ENCODE data around the gene PVR.

PVR gene

DNA sequence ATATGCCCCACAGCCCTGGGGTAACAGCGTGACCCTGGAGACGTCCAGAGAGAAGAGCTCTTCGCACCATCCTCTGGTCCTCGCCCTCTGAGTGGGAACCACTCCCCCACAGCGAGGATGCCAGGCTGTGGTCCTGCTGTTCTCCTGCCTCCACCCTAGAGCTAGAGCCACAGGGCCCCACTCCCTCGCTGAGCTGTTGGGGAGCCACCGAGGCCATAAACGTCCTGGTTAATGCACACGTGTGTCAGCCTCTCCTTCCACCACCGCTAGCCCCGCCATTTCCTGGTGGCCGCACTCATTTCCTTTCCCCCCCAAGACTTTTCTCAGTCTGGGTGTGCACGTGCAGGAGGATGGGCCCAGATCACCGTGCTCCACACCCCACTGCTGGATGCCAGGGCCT, 66.8 kb downstream of the PVR start:
- CTCF ChIA-PET: interaction anchor here (0.6 kb wide), 1 partner anchor 200 kb away, joined by 3 read pairs; no protein-coding TSS in a partner anchor
- no peak for DNase-seq (ENCODE audit: extremely low spot score)
- POLR2A ChIA-PET: no interaction called here
- TF ChIP-seq FOXM1 (IDR thresholded peaks at IDR 0.05; ENCODE audit: borderline replicate concordance) (no peak), LEF1 (IDR thresholded peaks at IDR 0.05; ENCODE audit: borderline replicate concordance) (no peak), ELF4 (IDR thresholded peaks at IDR 0.05) (no peak), FOXA1 (IDR thresholded peaks at IDR 0.05) (no peak), BHLHE40 (IDR thresholded peaks at IDR 0.05; ENCODE audit: borderline replicate concordance) (no peak), SP1 (IDR thresholded peaks at IDR 0.05) (no peak), NFRKB (IDR thresholded peaks at IDR 0.05) (no peak), ZNF384 (IDR thresholded peaks at IDR 0.05) (no peak)

DNA sequence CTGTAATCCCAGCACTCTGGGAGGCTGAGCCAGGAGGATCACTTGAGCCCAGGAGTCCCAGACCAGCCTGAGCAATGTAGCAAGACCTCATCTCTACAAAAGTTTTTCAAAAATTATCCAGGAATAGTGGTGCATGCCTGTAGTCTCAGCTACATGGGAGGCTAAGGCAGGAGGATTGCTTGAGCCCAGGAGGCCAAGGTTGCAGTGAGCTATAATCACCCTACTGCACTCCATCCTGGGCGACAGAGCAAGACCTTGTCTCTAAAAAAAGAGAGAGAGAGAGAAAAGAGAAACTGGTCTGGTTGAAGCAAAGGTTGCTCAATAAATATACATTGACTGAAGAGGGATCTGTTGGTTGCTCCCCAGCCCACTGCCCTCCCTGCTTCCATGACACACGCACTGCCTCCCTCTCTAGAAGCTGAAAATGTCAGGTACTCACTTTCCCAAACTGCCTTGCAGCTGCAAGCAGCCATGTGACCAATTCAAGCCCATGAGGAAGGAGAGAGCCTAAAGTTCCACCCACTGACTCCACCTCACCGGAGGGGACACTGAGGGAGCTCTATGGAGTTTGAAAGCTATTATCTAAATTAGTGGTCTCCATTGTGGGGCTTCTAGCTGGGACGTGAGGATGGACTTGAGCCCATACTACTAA, 69.3 kb downstream of the PVR start:
- no peak for TF ChIP-seq FOXM1 (IDR thresholded peaks at IDR 0.05; ENCODE audit: borderline replicate concordance)
- TF ChIP-seq ELF4 (IDR thresholded peaks at IDR 0.05): no peak
- no peak for TF ChIP-seq ZNF384 (IDR thresholded peaks at IDR 0.05)
- no peak for TF ChIP-seq BHLHE40 (IDR thresholded peaks at IDR 0.05; ENCODE audit: borderline replicate concordance)
- TF ChIP-seq ARNT (IDR thresholded peaks at IDR 0.05): no peak
- no peak for TF ChIP-seq FOXA1 (IDR thresholded peaks at IDR 0.05)
- no peak for TF ChIP-seq CTBP1 (IDR thresholded peaks at IDR 0.05; ENCODE audit: borderline replicate concordance)
- TF ChIP-seq, protein P1, sequence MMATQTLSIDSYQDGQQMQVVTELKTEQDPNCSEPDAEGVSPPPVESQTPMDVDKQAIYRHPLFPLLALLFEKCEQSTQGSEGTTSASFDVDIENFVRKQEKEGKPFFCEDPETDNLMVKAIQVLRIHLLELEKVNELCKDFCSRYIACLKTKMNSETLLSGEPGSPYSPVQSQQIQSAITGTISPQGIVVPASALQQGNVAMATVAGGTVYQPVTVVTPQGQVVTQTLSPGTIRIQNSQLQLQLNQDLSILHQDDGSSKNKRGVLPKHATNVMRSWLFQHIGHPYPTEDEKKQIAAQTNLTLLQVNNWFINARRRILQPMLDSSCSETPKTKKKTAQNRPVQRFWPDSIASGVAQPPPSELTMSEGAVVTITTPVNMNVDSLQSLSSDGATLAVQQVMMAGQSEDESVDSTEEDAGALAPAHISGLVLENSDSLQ (IDR thresholded peaks at IDR 0.05): no peak
- TF ChIP-seq NFRKB (IDR thresholded peaks at IDR 0.05): no peak
- POLR2A ChIA-PET: no interaction called here
- CTCF ChIA-PET: interaction anchor here (1.2 to 1.9 kb wide), 3 partner anchors 9 to 58 kb away, joined by 4 to 5 read pairs (median 5); no protein-coding TSS in a partner anchor
- no peak for DNase-seq (ENCODE audit: extremely low spot score)
